HFF-Myc (cell line): Measurements from ENCODE around the gene DSG4.

Experiments used
- DNase-seq: peaks from one replicate; pipeline ENCODE4 v3.0.0-alpha.2; 2011; ENCODE audit warnings: low read depth; ENCODE audit errors: extremely low read depth
- H3K4me3 ChIP-seq: replicated peaks from 2 replicates; pipeline ENCODE4 v1.5.1; 2011; ENCODE audit warnings: low read depth, mild to moderate bottlenecking, control low read depth, low read length
- TF ChIP-seq, protein P1 (sequence below): IDR thresholded peaks from 2 replicates; pipeline ENCODE4 v1.5.1; 2012; ENCODE audit warnings: mild to moderate bottlenecking, low read depth, low read length, control low read depth; ENCODE audit errors: missing control alignments

The DSG4 gene

GRCh38 chr18:31454066-31454708 lies 77.6 kb downstream of the DSG4 start:
- TF ChIP-seq, protein P1, sequence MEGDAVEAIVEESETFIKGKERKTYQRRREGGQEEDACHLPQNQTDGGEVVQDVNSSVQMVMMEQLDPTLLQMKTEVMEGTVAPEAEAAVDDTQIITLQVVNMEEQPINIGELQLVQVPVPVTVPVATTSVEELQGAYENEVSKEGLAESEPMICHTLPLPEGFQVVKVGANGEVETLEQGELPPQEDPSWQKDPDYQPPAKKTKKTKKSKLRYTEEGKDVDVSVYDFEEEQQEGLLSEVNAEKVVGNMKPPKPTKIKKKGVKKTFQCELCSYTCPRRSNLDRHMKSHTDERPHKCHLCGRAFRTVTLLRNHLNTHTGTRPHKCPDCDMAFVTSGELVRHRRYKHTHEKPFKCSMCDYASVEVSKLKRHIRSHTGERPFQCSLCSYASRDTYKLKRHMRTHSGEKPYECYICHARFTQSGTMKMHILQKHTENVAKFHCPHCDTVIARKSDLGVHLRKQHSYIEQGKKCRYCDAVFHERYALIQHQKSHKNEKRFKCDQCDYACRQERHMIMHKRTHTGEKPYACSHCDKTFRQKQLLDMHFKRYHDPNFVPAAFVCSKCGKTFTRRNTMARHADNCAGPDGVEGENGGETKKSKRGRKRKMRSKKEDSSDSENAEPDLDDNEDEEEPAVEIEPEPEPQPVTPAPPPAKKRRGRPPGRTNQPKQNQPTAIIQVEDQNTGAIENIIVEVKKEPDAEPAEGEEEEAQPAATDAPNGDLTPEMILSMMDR: no peak
- H3K4me3 ChIP-seq: no peak overlapping the region
- no peak for DNase-seq
